ENCODE results near the gene SUN5.

DNA sequence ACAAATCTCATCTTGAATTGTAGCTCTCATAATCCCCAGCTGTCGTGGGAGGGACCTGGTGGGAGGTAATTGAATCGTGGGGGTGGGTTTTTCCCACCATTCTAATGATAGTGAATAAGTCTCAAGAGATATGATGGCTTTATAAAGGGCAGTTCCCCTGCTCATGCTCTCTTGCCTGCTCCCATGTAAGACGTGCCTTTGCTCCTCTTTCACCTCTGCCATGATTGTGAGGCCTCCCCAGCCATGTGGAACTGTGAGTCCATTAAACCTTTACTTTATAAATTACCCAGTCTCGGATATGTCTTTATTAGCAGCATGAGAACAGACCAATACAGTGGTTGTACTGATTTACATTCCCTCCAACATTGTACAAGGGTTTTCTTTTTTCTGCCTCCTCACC, 69.7 kb downstream of the SUN5 start:
- TF ChIP-seq CTCF (IDR thresholded peaks at IDR 0.05) (no peak), POLR2A (IDR thresholded peaks at IDR 0.05) (no peak)
